Stimulated activated CD8-positive, alpha-beta memory T cell treated with anti-CD3 and anti-CD28 coated beads, Interleukin-7, amount 100 ng/mL, for 1 hour (primary cell): ENCODE data around the gene MRPL20.
A peak's percentile ranks its signal among the peaks of the same experiment; 100 is the strongest.
"Not testable (repeated sequence)": the region's sequence is repeated elsewhere in the genome, so short reads cannot be mapped to it uniquely, and the experiment has no call there.

ENCODE experiments used
- DNase-seq, 2 donors: peaks; one replicate each; pipeline ENCODE4 v3.0.0-alpha.2; 2020; ENCODE audit warnings: low read depth in 2 of 2

Gene MRPL20

DNA sequence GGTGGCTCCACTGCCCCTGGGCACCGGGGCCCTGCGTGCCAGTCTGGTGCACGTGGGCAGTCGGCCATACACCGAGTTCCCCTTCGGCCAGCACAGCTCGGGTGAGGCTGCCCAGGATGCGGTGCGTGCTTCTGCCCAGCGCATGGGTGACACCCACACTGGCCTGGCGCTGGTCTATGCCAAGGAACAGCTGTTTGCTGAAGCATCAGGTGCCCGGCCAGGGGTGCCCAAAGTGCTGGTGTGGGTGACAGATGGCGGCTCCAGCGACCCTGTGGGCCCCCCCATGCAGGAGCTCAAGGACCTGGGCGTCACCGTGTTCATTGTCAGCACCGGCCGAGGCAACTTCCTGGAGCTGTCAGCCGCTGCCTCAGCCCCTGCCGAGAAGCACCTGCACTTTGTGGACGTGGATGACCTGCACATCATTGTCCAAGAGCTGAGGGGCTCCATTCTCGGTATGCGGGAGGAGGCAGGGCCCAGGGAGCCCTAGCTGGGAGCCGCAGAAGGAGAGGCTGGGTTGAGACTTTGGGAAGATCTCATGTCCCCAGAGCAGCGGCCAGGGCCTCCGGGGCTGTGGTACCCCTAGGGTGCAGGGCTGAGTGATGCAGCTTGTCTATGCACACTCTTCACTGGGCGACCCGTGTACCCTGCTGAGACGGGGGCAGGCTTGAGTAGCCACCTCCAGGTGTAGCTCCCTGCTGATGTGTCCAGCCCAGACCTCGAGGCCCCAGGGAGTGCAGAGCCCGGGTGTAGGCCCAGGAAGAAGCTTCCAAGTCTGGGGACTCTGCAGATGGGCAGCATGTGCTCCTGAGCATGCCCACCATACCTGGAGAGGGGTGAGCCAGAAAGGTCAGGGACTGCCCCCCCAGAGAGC lies 30.2 kb upstream of the MRPL20 start:
- no peak for DNase-seq

DNA sequence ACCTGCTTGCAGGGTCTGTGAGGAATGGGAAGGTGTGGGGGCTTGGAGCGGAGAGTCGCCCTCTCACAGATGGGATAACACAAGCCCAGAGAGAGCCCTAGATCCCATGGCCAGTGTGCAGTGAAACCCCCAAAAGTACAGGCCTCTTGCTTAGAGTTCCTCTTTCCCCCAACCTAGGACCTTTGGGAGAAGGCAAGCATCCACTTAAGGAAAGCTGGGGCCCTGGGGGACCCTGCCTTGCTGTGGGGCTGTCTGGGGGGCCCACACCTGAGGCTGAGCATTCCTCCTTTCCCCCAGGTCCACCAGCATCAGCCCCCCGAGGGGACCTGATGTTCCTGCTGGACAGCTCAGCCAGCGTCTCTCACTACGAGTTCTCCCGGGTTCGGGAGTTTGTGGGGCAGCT lies 29.5 kb upstream of the MRPL20 start:
- DNase-seq, result no peak

DNA sequence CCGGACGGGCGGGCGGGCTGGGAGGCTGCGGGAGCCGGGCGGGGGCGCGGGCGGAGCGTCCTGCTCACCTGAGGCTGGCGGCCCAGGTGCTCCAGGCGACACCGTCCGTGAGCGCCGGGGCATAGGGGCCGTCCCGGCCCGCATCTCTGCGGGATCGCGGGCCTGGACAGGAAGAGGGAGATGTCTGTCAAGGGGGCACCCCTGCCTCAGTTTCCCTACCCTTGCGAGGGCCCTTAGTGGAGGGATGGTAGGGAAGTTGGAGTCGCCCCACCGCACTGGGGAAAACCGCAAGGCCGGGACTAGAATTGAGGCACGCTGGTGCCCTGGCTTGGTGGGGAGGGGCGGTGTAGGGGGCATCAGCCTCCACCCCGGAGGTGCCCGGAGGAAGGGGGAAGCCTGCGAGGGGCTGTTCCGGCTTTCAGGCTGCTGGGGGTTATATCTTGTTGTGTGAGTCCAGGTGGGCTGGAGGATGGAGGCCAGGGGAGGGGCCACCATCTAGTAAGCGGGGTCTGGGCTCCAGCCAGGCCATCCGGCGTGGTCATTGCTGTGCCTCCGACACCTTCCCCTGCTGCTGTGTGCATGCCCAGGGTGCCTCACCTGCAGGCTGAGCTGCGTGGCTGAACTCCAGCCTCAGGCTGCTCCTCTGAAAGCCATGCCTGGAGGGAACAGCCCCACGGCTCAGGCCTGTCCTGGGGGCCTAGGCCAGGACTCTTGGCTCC lies 29.0 kb upstream of the MRPL20 start:
- no peak for DNase-seq

DNA sequence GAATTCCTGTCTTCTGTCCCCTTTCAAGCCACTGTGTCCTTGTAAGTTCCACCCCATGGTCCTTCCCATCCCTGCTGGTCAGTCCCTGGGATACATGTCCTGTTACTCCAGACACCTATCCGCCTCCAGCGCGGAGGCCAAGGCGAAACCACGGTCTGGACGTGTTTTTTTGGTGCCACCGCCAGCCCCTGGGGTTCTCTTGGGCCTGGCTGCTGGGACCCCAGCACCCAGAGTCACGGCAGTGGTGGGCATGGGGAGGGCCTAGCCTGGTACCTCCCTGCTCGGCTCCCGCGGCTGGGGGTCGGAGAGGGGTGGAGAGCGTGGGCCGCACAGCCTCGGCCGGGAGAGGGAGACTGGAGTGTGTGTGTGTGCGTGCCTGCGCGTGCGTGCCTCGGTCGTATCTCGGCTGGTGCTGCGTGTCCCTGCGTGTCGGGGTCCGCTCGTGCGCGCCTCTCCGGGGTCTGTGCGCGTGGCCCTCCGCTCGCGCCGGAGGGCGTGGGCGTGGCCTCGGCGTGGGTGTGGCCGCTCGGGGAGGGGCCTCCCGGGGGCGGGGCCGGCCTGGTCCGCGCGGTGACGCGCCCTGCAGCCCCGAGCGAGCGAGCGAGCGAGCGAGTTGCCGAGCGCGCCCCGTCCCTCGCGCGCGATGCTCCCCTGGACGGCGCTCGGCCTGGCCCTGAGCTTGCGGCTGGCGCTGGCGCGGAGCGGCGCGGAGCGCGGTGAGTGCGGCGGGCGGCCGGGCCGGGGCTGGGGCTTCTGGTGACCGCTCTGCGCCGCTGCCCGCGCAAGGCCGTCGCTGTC lies 28.2 kb upstream of the MRPL20 start, which contains the start of gene VWA1:
Gene VWA1, plus strand, starts transcription at position 585 of the 798 bp plus-strand sequence. Its CDS starts 59 bp downstream, at position 644.
- DNase-seq, result peak; percentile 32 to 41

DNA sequence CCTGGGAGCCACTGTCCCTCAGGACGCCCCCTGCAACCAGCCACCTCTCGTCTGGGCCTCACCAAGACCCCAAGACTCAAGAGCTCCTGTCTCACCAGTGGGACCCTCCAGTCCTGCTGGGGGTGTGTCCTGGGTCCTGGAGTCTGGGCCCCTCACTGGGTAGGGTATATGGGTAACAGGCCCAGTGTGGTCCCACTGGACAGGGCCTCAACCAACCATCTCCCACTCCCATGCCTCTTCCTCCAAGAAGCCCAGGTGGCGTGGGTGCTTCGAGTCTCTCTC lies 27.7 kb upstream of the MRPL20 start:
- no peak for DNase-seq

DNA sequence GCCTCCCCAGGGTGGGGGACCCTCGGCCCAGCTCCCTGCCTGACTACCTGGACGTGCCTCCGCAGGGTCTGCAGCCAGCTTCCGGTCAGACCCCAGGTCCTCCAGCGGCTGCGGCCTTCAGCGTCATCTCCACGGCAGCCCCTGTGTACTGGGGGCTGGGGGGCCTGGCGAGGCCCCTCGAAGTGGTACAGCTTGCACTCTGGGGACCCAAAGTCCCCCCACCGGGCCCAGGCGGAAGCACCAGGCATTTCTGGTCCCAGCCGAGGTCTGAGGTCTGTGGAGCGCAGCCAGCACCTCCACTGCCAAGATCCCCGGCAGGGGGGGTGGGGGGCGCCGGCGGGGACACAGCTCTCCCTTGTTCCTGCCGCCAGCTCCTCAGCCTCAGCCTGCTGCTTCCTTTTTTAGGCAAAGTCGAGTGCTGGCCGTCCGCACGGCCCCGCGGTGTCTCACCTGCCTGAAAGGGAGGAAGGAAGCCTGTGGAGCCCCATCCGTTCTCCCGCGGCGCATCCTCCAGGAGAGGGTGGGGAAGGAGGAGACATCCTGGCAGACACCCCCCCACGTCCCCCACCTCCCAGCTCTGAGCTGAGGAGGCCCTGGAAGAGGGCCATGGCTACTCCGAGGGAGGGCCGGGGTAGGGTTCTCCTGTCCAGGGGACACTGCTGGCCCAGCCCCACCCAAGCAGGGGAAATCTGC lies 27.2 kb upstream of the MRPL20 start:
- DNase-seq, result no peak

DNA sequence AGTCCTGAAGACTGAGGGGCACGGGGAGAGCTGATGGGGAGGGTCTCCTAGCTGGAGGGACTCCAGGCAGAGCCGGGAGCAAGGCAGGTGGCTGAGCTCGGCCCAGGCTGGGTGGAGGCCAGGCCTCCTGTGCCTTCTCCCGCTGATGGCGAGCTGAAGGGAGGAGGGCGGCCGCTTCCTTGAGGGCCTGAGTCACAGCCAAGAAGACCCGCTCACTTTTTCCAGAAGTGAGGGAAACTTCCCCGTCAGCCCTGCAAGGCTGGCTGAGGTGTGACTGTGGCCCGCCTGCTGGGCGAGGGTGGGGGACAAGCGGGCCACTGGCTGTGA lies 26.7 kb upstream of the MRPL20 start:
- no peak for DNase-seq

GRCh38 chr1:1432951-1433803 lies 26.1 kb upstream of the MRPL20 start:
- DNase-seq, result no peak

GRCh38 chr1:1432274-1432950 lies 25.3 kb upstream of the MRPL20 start:
- DNase-seq, result no peak

DNA sequence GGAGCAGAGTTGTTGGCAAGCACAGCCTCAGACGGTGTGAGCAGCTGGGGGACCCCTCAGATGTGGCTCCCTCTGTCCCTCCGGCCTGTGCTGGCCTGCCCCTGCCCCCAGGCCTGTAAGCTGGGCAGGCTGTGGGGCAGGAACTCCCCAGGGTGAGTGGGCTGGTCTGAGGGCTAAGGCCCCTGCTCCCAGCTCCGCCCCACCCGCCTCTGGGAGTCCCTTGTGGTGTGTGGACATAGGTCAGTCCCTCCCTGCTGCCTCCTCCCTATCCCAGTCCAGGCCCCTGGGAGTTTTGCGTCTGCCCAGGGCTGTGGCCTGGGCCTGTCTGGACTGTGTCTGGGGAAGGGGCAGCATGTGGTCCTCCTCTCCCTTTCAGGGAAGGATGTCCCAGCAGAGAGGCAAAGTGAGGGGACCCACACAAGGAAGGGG lies 24.8 kb upstream of the MRPL20 start:
- DNase-seq, result no peak

GRCh38 chr1:1430992-1431844 lies 24.1 kb upstream of the MRPL20 start:
- DNase-seq, result no peak

DNA sequence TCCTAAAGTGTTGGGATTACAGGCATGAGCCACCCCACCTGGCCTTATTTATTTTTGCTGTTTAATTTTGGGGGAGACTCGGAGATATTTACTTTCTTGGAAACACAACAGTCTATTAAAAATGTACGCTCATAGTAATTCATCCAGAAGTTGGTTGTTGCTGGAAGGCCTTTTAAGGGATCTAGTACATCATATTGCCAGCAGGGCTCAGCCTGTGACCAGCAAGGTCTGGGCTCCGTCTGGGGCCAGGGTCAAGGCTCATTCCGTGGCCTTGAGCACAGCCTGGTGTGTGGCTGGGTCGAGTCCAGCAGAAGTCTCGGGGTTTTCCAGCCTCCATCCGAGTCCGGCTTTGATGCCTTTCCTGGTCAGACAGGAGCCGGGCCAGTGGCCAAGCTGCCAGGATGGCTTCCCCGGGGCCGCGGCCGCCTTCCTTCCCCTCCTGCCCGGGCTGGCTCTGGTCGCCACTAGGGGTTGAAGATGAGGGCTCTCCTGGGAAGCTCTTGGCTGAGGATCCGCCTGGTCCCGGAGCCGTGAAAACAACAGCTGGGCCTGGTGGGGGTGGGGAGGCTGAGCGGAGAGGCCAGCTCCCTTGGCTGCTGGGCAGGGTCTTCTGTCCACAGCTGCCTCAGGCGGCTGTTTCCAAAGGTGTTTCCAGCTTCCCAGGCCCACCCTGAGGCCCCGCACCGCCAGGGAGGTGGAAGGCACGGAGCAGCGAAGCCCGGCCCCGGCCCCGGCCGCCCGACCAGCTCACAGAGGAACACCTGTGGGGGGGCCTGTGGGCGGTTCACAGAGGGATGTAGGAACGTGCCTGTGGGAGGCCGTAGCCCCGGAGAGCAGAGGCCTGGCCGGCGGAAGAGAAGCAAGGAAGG lies 23.3 kb upstream of the MRPL20 start:
- no peak for DNase-seq

- no peak for DNase-seq
Measured at GRCh38 chr1:1429671-1430073, 22.6 kb upstream of the MRPL20 start.

DNA sequence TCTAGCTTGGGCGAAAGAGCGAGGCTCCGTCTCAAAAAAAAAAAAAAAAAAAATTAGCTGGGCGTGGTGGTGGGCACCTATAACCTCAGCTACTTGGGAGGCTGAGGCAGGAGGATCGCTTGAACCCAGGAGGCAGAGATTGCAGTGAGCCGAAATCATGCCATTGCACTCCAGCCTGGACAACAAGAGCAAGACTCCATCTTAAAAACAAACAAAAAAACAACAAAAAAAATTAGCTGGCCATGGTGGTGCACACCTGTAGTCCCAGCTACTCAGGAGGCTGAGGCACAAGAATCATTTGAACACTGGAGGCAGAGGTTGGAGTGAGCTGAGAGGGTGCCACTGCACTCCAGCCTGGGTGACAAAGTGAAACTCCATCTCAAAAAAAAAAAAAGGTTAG lies 21.9 kb upstream of the MRPL20 start:
- DNase-seq, result not testable (repeated sequence)

GRCh38 chr1:1428174-1428573 lies 21.1 kb upstream of the MRPL20 start:
- DNase-seq, result no peak

DNA sequence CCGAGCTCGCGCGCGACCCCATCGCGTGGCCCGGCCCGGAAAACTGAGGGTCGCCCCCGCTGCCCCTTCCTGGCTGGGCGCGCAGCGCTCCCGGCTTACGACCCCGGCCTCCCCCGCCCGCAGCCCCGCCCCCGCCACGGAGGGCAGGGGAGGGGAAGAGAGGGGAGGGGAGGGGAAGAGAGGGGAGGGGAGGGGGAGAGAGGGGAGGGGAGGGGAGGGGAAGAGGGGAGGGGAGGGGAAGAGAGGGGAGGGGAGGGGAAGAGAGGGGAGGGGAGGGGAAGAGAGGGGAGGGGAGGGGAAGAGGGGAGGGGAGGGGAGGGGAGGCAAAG lies 20.7 kb upstream of the MRPL20 start:
- no peak for DNase-seq

DNA sequence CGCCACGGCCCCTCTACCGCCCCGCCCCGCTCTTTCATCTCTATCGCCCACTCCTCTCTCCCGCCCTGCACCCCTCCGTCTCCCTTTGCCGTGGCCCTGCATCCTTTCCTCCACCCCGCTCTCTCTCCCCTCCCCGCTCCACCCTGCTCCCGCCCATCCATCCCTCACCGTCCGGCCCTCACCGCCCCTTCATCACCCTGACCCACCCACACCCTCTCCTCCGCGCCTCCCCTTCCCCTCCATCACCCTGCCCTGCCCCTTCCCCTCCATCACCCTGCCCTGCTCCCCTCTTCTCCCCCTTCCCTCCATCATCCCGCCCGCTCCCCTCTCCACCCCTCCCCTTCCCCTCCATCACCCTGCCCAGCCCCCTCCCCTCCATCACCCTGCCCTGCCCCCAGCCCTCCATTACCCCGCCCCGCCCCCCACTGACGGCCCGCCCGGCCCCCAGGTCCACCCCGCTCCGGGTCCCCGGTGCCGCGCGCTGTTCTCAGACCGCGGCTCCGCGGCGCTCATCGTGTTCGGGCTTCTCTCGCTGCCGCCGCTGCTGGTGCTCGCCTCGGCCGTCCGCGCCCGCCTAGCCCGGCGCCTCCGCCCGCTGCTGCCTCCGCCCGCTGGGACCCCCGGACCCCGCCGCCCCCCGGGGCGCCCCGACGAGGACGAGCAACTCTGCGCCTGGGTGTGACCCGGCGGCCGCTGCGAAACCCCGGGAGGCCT lies 20.2 kb upstream of the MRPL20 start:
- DNase-seq, result no peak

DNA sequence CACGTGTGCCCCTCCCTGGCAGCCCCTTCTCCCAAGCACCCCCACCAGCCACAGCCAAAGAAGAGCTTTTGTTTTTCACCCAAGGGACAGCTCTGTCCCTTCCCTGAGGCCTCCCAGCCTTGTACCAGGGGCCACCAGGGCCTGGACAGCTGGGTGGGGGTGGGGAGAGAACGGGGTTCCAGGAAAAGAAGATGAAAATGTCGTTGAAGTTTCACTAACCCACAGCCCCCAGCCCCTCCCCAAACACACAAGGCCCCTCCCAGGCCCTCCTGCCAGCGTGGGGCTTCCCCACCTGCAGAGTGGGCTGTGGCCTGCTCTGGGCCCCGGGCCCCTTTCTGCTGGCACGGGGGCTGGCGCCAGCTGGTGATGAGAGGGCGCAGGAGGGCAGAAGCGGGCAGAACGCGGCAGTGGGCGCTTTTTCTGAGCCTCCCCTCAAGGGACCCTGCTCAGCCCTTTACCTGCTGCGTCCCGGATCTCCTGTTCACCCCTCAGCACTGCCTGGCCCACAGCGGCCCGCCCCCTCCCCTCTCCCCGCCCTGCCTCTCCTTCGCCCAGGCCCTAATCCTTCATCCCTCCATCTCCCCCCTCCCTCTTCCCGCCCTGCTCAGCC lies 19.5 kb upstream of the MRPL20 start:
- no peak for DNase-seq
